ENCODE results near the gene PRPSAP2. TPM values are rescaled to one million over a fixed set of nuclear protein-coding genes. Genes with fewer than 3 reads are reported as not detected.
"Not testable (repeated sequence)": the region's sequence is repeated elsewhere in the genome, so short reads cannot be mapped to it uniquely, and the experiment has no call there.

Gene PRPSAP2
- total RNA-seq: 10 to 100 TPM; 27.5 to 44.8 (median 32.1) TPM
- polyA plus RNA-seq: 10 to 100 TPM; 26.3 to 31.4 (median 27.1) TPM
- long read RNA-seq, donor 1, partial matches to known transcripts: 0 of 3 reads
- long read RNA-seq, donor 1, other reads (novel, unspliced or antisense): 0 of 3 reads
- long read RNA-seq, donor 2, transcript PRPSAP2-201 (12 exons, 1,910 nt): major isoform, 5 of 14 reads
- long read RNA-seq, donor 2, partial matches to known transcripts: 8 of 14 reads
- long read RNA-seq, donor 2, other reads (novel, unspliced or antisense): 0 of 14 reads

DNA sequence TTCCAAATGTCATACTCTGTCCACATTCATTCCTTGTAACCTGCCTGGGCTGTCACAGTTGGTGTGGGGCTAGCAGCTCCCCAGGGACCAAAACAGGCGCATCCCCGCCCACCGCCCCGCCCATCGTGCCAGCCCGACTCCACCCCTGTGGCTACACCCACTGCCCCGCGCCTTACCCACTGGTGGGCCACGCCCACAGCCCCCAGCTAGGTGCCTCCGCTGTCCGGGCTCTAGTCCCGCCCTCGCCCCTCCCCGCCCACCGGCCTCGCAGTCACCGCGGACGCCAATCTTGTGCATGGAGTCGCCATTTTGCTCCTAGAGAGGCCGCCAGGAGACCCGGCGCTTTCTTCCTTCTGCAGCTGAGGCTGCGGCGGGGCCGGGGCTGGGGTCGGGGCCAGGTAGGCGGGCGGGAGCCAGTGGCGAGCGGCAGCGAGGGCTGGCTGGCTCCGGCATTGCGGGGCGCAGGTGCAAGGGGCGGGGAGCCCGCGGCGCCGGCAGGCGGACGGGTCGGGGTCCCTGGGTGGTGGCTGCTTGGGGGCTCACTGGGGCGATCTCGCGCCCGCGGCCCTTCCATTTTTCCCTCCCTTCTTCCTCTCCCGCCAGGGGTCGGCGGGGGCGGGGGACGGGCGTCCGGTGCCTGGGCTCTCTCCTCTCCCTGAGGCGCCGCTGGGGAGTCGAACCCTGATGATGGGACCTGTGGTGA is at the start of gene PRPSAP2:
Gene PRPSAP2 (plus strand): TSS at position 268 of the 703 bp plus-strand sequence. CDS start 7,703 bp downstream, outside the sequence.
- Histone ChIP-seq H3K27ac (peak within 1 kb of the TSS; percentile 90 to 97 (median 94)), H3K9me3 (no peaks in the 10 kb centered on the region), H3K27me3 (replicated peaks in 1 of 7) (no peaks in the 10 kb centered on the region), H3K4me1 (peaks cover 0 to 74% (median 53%) of the 10 kb centered on the region in 6 donors), H3K36me3 (no peaks in the 10 kb centered on the region), H3K4me3 (peak within 1 kb of the TSS; percentile 81 to 95 (median 89))
- peak in 1 of 11 experiments; percentile 16 for TF ChIP-seq CTCF (IDR thresholded peaks at IDR 0.05 in 8 of 11, conservative IDR thresholded peaks at IDR 0.05 in 3 of 11)
- peak; percentile 88 to 90 (median 88) for TF ChIP-seq POLR2AphosphoS5 (IDR thresholded peaks at IDR 0.05)
- no peak for TF ChIP-seq POLR2A (IDR thresholded peaks at IDR 0.05)
- intact Hi-C loops (cut with DNase I; ENCODE audit: low total_unique reads): no loop called here
- 0 to 1% (median 0%) methylated on average over 14 to 58 of the region's 58 CpGs for WGBS, 5 donors
- peak; percentile 100 for DNase-seq

- H3K9me3 ChIP-seq; H3K4me1 ChIP-seq; H3K4me3 ChIP-seq; H3K27ac ChIP-seq; H3K27me3 ChIP-seq (replicated peaks in 1 of 7); H3K36me3 ChIP-seq; intact Hi-C loops (cut with DNase I; ENCODE audit: low total_unique reads); DNase-seq: not testable (repeated sequence)
- WGBS, 5 donors: 62 to 77% (median 75%) methylated on average over 3 of the region's 3 CpGs
These were observed 42.0 kb upstream of the PRPSAP2 start for GRCh38 chr17:18815924-18816323.

- WGBS, 5 donors: 48 to 63% (median 51%) methylated on average over 8 to 9 of the region's 9 CpGs
These were observed 41.2 kb upstream of the PRPSAP2 start for GRCh38 chr17:18816489-18817371.

GRCh38 chr17:18821430-18821829 is 36.5 kb upstream of the PRPSAP2 start:
- H3K4me1 ChIP-seq; DNase-seq; H3K9me3 ChIP-seq; H3K27ac ChIP-seq; H3K4me3 ChIP-seq; intact Hi-C loops (cut with DNase I; ENCODE audit: low total_unique reads); H3K27me3 ChIP-seq (replicated peaks in 1 of 7); H3K36me3 ChIP-seq: not testable (repeated sequence)
- 18 to 72% (median 24%) methylated on average over 1 to 3 of the region's 3 CpGs for WGBS, 5 donors

More at GRCh38 chr17:18816489-18817371, 41.2 kb upstream of the PRPSAP2 start:
- H3K4me1 ChIP-seq; H3K9me3 ChIP-seq; H3K36me3 ChIP-seq; H3K27me3 ChIP-seq (replicated peaks in 1 of 7); intact Hi-C loops (cut with DNase I; ENCODE audit: low total_unique reads); H3K4me3 ChIP-seq; H3K27ac ChIP-seq; DNase-seq: not testable (repeated sequence)
- TF ChIP-seq CTCF (IDR thresholded peaks at IDR 0.05 in 8 of 11, conservative IDR thresholded peaks at IDR 0.05 in 3 of 11): peak; percentile 28 to 90 (median 71)

GRCh38 chr17:18827613-18828012 is 30.3 kb upstream of the PRPSAP2 start:
- H3K27ac ChIP-seq; intact Hi-C loops (cut with DNase I; ENCODE audit: low total_unique reads); H3K4me1 ChIP-seq; H3K27me3 ChIP-seq (replicated peaks in 1 of 7); H3K4me3 ChIP-seq; H3K36me3 ChIP-seq; H3K9me3 ChIP-seq; DNase-seq: not testable (repeated sequence)
- WGBS, 5 donors: no CpG with 5 or more reads among the region's 1 CpG

Measured in spleen (tissue), 13 donors.